Stimulated activated CD8-positive, alpha-beta memory T cell treated with anti-CD3 and anti-CD28 coated beads, Interleukin-7, amount 100 ng/mL, for 24 hours (primary cell): ENCODE measurements around the gene SLC6A14.

Experiments used
- DNase-seq: peaks from one replicate; pipeline ENCODE4 v3.0.0-alpha.2; 2020; ENCODE audit warnings: low read depth

The SLC6A14 gene, protein sequence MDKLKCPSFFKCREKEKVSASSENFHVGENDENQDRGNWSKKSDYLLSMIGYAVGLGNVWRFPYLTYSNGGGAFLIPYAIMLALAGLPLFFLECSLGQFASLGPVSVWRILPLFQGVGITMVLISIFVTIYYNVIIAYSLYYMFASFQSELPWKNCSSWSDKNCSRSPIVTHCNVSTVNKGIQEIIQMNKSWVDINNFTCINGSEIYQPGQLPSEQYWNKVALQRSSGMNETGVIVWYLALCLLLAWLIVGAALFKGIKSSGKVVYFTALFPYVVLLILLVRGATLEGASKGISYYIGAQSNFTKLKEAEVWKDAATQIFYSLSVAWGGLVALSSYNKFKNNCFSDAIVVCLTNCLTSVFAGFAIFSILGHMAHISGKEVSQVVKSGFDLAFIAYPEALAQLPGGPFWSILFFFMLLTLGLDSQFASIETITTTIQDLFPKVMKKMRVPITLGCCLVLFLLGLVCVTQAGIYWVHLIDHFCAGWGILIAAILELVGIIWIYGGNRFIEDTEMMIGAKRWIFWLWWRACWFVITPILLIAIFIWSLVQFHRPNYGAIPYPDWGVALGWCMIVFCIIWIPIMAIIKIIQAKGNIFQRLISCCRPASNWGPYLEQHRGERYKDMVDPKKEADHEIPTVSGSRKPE

GRCh38 chrX:116436358-116436816, at the start of gene SLC6A14:
TSS of gene SLC6A14 (plus strand) at chrX:116436606. CDS start at chrX:116436710, 104 bp downstream.
- no peak for DNase-seq

- no peak for DNase-seq
Observed at GRCh38 chrX:116395752-116396151, 40.7 kb upstream of the SLC6A14 start.

- no peak for DNase-seq
Observed at GRCh38 chrX:116399681-116400080, 36.7 kb upstream of the SLC6A14 start.

DNA sequence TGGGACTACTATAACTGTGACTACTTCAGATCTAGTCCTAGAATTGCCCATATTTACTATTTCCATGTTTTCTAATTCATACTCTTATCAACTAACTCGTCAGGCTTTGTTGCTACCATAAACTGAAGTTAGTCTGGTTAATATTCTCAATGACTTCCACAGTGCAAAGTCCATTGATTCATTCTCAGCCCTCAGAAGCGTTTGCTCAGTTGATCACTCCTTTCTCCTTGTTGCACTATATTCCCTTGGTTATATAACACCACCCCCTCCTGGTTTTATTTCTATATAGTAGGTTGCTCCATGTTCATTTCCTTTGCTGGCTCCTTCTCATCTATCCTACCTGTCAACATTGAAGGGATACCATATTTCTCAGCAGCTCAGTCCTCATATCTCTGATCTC, 27.2 kb upstream of the SLC6A14 start:
- no peak for DNase-seq

DNA sequence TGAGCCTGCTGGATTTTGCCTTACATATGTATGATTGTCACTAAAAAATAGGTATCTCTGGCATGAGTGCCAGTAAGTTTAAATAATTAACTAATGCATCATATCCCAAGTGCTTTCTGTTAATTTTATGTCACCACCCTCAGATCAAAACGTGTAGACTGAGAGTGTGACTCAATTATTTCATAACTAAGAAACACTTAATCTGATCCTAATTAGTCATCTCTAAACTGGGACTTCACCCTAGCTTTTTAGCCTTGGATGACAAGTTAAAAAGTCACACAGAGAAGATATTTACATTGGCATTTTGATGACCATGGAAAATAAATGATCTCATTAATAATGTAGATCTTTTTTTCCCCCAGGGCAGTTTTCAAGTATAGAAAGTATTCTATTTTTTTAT, 23.1 kb upstream of the SLC6A14 start:
- DNase-seq = no peak

DNA sequence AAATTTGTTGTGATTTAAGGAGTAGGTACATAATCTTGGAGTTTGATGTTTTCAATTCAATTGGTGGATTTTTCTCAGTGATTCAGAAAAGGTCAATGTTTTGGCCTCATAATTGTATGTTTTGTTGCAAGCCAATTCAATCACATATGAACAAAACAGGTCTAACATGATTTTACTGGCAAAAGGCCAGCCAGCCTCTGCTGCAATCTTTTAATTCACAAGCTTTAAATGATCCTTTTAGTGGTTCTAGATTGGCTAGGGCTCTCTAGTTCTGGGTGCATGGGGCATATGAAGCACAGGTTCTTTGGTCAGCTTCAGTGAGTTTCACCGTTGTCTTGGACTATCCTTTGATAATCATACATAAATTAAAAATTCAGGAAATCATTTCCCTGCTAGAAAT, 19.2 kb upstream of the SLC6A14 start:
- no peak for DNase-seq

DNA sequence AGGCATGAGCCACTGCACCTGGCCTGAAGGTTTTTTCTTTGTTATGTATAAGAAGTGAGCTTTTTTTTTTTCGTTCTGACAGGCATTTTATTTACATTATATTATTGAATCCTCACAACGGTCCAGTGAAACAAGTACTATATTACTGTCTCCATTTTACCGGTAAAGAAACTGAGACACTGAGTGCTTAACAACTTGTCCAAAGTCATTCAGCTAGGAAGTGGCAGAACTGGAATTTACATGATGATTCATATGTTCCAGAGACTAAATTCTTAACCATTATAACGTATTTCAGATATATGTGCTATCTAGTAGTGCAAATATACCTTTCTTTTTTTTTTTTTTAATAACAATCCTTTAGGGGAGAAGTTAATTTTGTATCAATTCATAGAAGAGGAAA, 18.4 kb upstream of the SLC6A14 start:
- no peak for DNase-seq

DNA sequence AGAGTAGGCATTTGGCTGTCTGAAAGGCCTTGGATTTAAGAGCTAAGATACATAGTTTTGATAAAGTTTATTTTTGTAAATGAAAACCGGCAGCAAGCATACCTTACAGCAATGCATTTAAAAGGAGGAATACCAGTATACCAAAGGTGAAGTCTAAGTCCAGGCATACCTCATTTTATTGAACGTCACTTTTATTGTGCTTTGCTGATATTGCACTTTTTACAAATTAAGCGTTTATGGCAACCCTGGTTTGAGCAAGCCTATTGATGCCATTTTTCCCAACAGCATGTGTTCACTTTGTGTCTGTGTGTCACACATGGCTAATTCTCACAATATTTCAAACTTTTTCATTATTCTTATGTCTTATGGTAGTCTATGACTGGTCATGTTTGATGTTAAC, 8.4 kb upstream of the SLC6A14 start:
- DNase-seq = no peak

GRCh38 chrX:116435597-116435996, 809 bp upstream of the SLC6A14 start:
- no peak for DNase-seq

- no peak for DNase-seq
Observed at GRCh38 chrX:116449156-116449555, 12.8 kb downstream of the SLC6A14 start.

DNA sequence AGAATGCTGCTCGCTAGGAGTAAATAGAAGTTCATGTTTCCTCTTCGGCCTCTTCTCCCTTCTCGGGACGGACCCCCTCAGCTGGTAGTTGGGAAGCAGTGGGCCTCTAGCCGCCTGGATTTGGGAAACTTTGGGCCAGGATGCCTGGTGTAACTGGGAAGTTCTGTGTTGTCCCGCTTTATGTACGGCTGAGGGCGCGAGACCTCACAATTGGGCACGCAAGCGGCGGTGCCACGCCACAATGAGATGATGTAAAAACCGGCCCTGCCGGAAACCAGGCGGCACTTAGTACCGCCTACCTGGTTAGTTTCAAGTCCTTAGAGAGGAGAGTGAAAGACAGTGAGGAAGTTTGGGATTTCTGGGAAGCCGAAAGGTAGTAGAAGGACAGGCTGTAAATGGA, 26.4 kb downstream of the SLC6A14 start, which contains the start of gene CT83:
Gene CT83 (minus strand): TSS at position 155 of the 400 bp plus-strand sequence. CDS start 120 bp downstream, at position 35.
- DNase-seq = no peak

DNA sequence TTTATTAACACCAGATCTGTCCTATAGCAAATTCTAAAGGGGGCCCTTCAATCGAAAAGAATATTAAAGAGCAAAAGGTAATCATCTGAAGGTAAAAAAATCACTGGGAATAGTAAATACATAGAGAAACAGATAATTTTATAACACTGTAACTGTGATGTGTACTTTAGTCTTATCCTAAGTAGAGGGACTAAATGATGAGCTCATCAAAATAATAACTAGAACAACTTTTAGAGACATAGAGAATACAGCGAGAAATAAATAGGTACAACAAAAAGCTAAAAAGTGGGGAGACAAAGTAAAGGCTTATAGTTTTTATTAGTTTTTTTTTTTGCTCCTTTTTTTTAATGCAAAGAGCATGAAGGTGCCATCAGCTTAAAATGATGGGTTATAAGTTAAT, 43.7 kb downstream of the SLC6A14 start:
- DNase-seq = no peak

DNA sequence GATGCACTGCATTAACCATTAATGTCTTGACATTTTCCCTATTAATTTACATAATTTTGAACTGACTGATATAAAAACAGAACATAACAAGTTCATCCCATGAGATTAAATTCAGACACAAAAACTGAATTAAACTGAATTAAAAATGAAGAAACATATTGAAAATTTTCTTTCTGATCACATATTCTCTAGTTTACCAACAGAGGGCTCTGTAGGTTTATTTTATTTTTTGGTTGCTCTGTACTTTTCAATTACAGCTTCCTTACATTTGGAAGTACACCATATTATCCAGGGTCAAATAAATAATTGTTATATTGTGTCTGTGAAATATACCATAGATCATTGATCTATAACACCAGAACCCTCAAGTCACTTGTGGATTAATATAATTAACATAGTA, 53.7 kb downstream of the SLC6A14 start:
- DNase-seq = no peak

DNA sequence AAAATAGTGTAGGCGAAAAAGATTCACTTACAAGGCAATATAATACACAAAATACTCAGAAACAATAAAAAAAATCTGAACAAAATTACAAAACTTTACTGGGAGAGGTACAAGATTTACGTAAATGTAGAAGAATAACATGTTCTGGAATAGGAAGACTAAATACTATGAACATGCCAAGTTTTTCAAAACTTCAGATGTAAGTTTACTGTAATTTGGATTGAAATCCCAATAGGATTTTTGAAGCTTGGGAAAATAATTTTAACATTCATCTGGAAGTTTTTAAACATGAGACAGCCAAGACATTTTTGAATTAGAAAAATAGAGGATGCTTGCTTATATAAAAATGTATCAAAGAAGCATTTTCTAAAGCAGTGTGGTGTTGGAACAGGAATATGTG, 56.9 kb downstream of the SLC6A14 start:
- no peak for DNase-seq

- no peak for DNase-seq
Observed at GRCh38 chrX:116499780-116500179, 63.4 kb downstream of the SLC6A14 start.
